ENCODE measurements around the gene SYNDIG1.
"Not testable (repeated sequence)": the region's sequence is repeated elsewhere in the genome, so short reads cannot be mapped to it uniquely, and the experiment has no call there.

Gene SYNDIG1

DNA sequence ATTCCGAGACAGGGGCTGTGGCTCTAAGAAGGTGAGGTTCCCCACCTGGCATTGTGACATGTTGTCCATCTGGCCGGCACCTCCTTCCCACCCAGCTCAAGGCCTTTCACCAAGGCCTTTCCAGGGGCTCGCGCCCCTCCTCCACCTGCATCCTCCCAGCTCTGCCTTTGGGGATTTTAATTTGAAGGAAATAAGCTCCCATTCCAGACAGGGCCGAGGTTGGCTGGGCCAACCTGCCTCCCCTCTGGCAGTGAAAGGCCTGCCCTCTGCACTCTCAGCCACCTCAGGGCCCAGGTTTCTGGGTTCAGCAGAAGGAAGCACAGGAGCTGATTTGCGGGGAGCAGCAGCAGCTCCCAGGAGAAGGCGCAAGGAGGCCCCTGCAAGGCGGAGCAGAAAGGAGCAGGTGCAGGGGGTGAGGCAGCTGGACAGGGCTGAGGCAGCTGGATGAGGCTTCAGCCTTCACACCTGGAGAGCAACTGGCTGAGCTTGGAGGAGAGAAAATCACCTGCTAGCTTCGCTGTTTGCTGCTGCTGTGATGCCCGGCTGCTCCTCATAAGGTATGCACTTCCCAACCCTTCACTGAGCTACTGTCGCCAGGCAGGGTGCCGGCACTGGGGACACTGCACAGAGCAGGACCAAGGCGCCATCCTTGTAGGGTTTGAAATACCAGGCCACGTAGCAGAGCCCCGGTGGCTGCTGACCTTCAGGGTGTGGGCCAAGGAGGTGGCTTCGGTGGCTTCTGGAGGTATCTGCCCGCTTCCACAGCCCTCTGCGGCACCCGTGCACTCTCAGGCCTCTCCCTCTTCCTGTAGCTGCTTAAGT is 147.0 kb downstream of the SYNDIG1 start:
- no peak for DNase-seq

GRCh38 chr20:24617080-24617432 is 147.6 kb downstream of the SYNDIG1 start:
- no peak for DNase-seq

DNA sequence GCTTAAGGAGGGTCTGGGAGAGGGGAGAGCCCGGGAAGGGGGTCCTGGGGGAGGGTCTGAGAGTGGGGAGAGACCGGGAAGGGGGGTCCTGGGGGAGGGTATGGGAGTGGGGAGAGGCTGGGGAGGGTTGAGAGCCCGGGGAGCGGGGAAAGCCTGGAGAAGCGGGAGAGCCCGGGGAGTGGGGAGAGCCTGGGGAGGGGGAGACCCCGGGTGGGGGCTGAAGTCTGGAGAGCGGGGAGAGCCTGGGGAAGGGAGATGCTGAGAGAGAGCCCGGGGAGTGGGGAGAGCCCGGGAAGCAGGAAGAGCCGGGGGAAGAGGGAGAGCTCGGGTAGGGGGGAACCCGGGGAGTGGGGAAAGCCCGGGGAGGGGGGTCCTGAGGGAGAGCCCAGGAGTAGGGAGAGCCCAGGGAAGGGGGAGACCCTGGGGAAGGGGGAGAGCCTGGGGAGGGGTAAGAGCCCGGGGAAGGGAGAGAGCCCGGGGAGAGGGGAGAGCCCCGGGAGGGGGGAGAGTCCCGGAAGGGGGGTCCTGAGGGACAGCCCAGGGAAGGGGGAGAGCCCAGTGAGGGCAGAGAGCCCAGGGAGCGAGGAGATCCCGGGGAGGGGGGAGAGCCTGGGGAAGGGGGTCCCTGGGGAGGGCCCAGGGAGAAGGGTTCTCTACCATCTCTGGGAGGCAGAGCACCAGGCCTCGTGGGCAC is 148.5 kb downstream of the SYNDIG1 start:
- DNase-seq: no peak

DNA sequence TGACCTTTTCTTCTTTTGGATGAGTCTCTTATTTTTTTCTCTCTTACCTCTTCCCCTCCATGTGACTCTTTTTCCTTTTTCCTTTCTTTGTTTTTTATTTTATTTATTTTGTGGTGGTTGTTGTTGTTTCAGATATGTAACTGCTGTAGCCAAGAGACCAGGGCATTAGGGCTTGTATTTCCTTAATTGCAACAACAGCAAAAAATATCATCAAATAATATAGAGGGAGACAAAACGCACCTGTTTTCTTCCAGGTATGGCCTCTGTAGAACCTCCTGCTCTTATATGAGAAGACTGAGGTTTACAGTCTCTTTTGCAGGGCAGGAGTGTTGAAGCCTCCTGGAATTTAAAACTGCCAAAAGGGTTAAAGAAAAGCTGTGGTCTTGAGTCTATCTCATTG is 149.3 kb downstream of the SYNDIG1 start:
- no peak for DNase-seq

DNA sequence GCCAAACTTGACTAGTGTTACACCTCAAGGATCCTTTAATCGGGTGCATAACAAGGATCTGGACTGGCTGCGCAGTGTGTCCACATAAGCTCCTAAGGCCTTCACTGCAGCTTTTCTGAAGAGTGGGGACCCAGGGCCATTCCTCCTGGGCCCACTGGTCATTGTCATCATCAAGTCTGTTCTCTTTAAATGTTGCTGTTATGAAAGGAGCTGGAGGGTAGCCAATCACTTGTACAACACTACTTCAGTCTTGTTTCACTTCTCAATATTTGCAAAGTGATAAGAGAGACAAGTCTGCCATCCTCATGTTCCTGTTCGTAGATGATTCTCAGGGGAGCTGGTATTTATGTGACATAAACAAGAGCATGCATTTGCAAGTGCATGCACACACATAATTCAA is 149.8 kb downstream of the SYNDIG1 start:
- DNase-seq: no peak

- DNase-seq: no peak
Observed at GRCh38 chr20:24620937-24621519, 151.6 kb downstream of the SYNDIG1 start.

GRCh38 chr20:24622856-24623255 is 153.4 kb downstream of the SYNDIG1 start:
- DNase-seq: no peak

DNA sequence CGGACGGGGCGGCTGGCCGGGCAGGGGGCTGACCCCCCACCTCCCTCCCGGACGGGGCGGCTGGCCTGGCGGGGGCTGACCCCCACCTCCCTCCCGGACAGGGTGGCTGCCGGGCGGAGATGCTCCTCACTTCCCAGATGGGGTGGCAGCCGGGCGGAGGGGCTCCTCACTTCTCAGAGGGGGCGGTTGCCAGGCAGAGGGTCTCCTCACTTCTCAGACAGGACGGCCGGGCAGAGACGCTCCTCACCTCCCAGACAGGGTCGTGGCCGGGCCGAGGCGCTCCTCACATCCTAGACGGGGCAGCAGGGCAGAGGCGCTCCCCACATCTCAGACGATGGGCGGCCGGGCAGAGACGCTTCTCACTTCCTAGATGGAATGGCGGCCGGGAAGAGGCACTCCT is 156.7 kb downstream of the SYNDIG1 start:
- DNase-seq: not testable (repeated sequence)

DNA sequence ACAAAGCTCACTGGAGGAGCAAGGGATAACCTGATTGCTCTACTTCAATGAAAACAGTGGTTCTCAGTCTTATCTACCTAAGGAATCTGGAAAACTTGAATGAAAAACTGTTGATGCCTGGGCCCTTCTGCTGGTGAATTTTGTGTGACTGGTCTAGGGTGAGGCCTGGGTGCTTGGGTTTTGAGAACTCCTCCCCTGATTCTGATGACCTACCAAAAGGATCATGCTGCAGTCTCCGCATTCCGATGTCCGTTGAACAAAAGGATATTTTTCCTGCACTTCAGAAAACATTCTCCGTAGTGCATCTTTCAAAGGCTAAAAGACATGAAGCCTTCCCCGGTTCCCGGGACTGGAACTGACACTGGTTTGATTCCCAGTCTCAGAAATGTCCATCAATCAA is 157.9 kb downstream of the SYNDIG1 start:
- DNase-seq: no peak

DNA sequence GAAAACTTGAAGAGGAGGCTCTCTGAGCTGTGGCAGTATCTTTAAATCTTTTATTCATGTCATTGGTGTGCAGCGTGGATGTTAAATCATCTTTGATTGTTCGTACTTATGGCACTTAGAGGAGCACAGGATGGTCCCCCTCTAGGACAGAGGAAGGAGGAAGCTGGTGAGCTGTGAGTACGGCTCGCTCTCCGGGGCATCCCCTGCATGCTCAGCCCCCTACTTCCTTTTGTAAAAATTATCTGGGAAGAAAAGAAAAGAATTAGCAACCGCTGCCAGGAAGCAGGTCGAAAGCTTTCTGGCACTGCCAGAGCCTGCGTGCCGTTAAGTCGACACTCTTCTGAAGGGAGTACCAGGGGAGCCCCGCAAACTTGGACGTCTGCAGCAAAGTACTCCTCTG is 158.5 kb downstream of the SYNDIG1 start:
- no peak for DNase-seq

DNA sequence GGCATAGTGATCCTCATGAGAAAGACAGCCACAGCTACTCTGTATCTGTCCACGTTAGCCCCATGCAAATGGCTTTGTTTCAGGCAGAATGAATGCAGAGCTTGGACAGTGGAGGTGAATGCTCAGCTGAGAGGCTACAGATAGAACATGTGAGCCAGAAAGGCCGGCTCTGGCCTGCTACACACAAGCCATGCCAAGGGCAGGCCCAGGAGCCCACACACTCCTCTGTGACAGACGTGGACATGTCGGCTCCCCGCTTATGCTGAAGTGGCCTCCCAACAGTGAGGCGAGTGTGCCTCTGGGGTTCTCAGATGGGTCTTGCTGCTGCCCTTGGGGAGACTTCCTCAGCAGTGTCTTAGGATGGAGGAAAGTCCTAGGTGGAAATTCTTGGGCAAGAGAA is 159.6 kb downstream of the SYNDIG1 start:
- no peak for DNase-seq

GRCh38 chr20:24629668-24630067 is 160.2 kb downstream of the SYNDIG1 start:
- no peak for DNase-seq

GRCh38 chr20:24630486-24631172 is 161.2 kb downstream of the SYNDIG1 start:
- DNase-seq: no peak

DNA sequence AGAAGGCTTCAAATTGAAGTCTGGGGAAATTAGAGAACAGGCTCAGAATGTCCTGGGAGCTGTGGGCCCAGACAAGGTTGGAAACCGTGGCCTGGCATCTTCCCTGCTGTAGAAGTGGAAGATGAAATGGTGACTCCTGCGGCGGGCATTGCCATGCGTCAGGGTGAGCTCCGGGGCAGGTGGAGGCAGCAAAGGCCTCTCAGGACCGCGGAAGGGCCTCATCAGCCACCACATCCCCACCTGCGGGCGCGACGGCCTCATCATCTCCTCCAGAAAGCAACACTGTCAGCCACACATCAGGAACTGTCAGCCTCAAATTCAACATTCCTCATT is 161.7 kb downstream of the SYNDIG1 start:
- DNase-seq: no peak

GRCh38 chr20:24632581-24632980 is 163.2 kb downstream of the SYNDIG1 start:
- DNase-seq: peak in 1 of 14 donors; percentile 20

DNA sequence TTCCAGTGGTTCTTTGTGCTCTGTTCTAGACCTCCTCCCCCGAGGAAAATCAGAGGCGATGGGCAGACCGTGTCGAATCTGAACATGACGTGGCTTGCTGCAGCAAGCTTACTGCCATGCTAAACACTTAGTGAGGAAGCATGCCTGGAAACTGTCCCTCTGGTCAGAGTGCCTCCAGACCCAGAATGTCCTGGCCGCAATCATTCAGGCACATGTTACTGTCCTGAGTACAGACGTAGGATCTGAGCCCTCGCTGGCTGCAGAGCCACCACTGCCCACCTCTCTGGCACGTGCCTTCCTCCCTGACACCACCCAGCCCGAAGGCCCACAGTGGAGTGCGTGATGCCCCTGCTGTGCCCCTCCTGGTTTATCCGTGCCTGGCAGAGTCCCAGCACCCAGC is 163.6 kb downstream of the SYNDIG1 start:
- DNase-seq: no peak

GRCh38 chr20:24633521-24633920 is 164.1 kb downstream of the SYNDIG1 start:
- no peak for DNase-seq

DNA sequence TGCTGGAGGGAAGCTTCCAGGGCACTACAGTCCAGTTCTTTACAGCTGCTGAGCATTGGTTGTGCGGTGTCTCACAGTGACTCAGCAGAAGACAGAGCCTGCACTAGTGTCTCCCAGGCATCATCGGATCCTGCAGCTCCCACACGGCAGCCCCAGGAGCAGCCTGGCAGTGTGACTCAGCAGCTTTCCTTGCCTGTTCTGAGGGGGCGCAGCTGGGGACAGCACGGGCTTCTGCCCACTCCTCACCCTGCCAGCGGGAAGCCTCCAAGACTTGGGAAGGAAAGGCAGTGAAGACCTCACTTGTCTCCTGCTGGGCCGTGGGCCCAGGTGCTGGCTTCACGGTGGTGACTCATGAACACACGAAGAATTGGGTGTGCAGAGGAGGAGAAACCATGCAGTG is 165.4 kb downstream of the SYNDIG1 start:
- DNase-seq: peak in 8 of 14 donors; percentile 24 to 82 (median 56)

- no peak for DNase-seq
Observed at GRCh38 chr20:24636626-24637025, 167.2 kb downstream of the SYNDIG1 start.

DNA sequence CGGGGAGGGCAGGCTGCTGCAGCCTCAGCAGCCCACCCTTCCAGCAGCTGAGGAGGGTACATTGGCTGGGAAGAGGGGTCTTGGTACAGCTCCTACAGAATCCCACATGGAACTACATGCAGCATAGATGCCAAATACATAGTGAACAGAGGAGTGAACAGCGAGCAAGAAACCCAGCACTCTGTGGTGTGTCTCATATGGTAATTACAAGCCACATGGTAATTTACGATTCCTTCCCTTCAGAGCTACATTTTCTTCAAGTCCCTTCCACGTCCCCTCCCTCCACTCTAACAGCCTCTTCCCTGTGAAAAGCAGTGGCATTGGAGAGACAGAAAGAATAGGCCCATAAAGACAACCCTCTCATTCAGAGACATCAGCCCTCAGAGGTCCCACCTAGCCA is 167.7 kb downstream of the SYNDIG1 start:
- no peak for DNase-seq

- DNase-seq: no peak
Observed at GRCh38 chr20:24637941-24638340, 168.5 kb downstream of the SYNDIG1 start.

DNA sequence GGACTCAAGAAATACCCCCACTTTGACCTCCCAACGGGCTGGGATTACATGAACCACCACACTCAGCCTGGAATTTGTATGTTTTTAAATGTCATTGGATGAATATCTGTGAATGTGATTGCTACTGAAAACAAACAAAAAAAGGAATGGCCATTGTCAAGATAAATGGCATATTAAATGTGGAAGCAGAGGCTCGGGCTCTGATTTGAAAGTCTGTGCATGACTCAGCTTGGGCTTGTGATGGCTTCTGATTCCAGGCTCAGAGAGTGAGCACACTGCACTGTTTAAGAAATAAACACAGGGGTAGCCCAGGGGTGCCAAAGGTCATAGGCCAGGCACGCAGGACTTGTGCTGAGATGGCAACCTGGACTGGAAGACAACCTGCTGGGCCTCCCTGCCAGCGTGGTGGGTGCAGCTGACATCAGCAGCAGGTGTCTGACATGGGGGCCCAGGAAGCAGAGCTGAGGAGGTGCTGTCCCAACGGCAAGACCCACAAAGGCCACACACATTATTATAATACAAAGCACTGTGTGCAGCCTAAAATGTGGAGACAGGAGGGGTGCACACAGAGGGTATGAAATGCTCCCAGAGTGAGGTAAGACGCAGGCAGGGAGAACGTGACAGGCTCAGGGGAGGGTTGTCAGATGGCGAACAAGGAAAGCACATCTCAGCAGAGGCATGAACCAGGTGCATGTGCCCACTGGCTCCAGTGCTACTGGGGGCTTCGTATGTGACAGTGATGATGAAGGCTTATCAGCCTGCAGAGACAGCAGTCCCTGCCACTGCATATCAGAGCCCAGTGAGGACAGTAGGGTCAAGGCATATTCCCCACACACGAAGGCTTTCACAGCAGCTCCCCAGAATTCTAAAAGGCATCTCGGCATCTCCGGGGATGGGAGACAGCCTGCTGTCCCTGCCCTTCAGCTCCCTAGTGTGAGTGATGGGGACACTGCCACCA is 169.4 kb downstream of the SYNDIG1 start:
- no peak for DNase-seq

Data from C1 segment of cervical spinal cord (tissue), 14 donors.